Upper lobe of left lung (tissue), 6 donors: ENCODE results near the gene GIMAP4. TPM values are rescaled to one million over a fixed set of nuclear protein-coding genes. Genes with fewer than 3 reads are reported as not detected.

Source experiments
- ATAC-seq, 2 donors: fragments of 200-7000 bp; cut with Tn5 transposase; one replicate each; pipeline ENCODE4 v1.9.1; 2022; ENCODE audit warnings: mild to moderate bottlenecking in 2 of 2, moderate library complexity in 2 of 2; ENCODE audit not compliant: low FRiP score in 2 of 2
- DNase-seq, 2 donors: peaks; one replicate each; pipeline ENCODE4 v3.0.0-alpha.2; 2019 to 2020
- H3K27ac ChIP-seq, 4 donors: fragments of 200-600 bp; sonication (generic); one replicate each; pipeline ENCODE4 v1.5.1; 2016 to 2019
- H3K27me3 ChIP-seq, 4 donors: fragments of 200-600 bp; sonication (generic); one replicate each; pipeline ENCODE4 v1.5.1; 2017 to 2019
- H3K36me3 ChIP-seq, 4 donors: fragments of 200-600 bp; sonication (generic); one replicate each; pipeline ENCODE4 v1.5.1; 2016 to 2019
- H3K4me1 ChIP-seq, 4 donors: fragments of 200-600 bp; sonication (generic); one replicate each; pipeline ENCODE4 v1.5.1; 2018 to 2019
- H3K4me3 ChIP-seq, 4 donors: fragments of 200-600 bp; sonication (generic); one replicate each; pipeline ENCODE4 v1.5.1; 2017 to 2019; ENCODE audit warnings: mild to moderate bottlenecking in 2 of 4, moderate library complexity in 1 of 4
- H3K9me3 ChIP-seq, 4 donors: fragments of 200-600 bp; sonication (generic); one replicate each; pipeline ENCODE4 v1.5.1; 2018 to 2019
- EP300 ChIP-seq, 4 donors: sonication (generic); formaldehyde crosslinking; IDR thresholded peaks; one replicate each; pipeline ENCODE4 v1.5.1; 2017; ENCODE audit warnings: antibody characterized with exemption in 4 of 4, control low read depth in 2 of 4
- POLR2A ChIP-seq, 4 donors: fragments of 450-650 bp; IDR thresholded peaks; one replicate each; pipeline ENCODE4 v1.5.1; 2016 to 2017; ENCODE audit warnings: antibody characterized with exemption in 4 of 4, mild to moderate bottlenecking in 2 of 4
- POLR2AphosphoS5 ChIP-seq, 2 donors: sonication (generic); formaldehyde crosslinking; IDR thresholded peaks; one replicate each; pipeline ENCODE4 v1.5.1; 2017; ENCODE audit warnings: antibody characterized with exemption in 2 of 2
- WGBS, 2 donors: methylation state at CpG; one replicate each; pipeline ENCODE4 v1.1.5; 2017 to 2018; 5-methylcytosine and 5-hydroxymethylcytosine counted together
- total RNA-seq, 6 donors: library from RNA; depleted of rRNA in 4 of 6; stranded (reverse); fragments of >200 nt in 4 of 6; gene quantifications; one replicate each; pipeline versions ENCODE4 v1.1.0 to v1.2.1, GENCODE V29; 2016 to 2021
- TF ChIP-seq, protein P1 (sequence below), 6 experiments: fragments of 450-650 bp in 4 of 6; fragments of 200-600 bp in 2 of 6; sonication (generic) in 2 of 6; IDR thresholded peaks; one replicate each; pipeline ENCODE4 v1.5.1; 2016 to 2019; ENCODE audit warnings: antibody characterized with exemption in 6 of 6
- donor health status: DM: no; HTN: no; CAD: no; lungs with moderate emphysema.
- donor health status: DM: no; HTN: yes; CAD: no; lungs with severe emphysema.

Gene GIMAP4
- total RNA-seq, 6 donors from 2014 or later, result 34.0 to 78.9 (median 43.0) TPM

DNA sequence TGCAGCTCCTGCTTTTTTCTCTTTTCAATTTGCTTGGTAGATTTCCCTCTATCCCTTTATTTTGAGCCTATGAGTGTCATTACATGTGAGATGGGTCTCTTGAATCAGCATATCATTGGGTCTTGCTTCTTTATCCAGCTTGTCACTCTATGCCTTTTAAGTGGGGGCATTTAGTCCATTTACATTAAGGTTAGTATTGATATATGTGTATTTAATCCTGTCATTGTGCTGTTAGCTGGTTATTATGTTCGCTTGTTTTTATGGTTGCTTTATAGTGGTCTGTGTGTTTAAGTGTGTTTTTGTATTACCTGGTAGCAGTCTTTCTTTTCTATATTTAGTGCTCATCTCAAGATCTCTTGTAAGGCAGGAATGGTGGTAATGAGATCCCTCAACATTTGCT is 35.5 kb upstream of the GIMAP4 start:
- H3K27ac ChIP-seq, result no peak overlapping the region
- WGBS, 2 donors, result 100% methylated on average over 1 of the region's 1 CpG
- no peaks in the 10 kb centered on the region for H3K27me3 ChIP-seq
- peaks cover 0 to 3% (median 0%) of the 10 kb centered on the region in 4 donors for H3K9me3 ChIP-seq
- no peak overlapping the region for H3K4me3 ChIP-seq
- no peaks in the 10 kb centered on the region for H3K4me1 ChIP-seq
- no peaks in the 10 kb centered on the region for H3K36me3 ChIP-seq
- no peak for TF ChIP-seq POLR2A (IDR thresholded peaks at IDR 0.05)
- TF ChIP-seq EP300 (IDR thresholded peaks at IDR 0.05), result no peak
- TF ChIP-seq, protein P1, sequence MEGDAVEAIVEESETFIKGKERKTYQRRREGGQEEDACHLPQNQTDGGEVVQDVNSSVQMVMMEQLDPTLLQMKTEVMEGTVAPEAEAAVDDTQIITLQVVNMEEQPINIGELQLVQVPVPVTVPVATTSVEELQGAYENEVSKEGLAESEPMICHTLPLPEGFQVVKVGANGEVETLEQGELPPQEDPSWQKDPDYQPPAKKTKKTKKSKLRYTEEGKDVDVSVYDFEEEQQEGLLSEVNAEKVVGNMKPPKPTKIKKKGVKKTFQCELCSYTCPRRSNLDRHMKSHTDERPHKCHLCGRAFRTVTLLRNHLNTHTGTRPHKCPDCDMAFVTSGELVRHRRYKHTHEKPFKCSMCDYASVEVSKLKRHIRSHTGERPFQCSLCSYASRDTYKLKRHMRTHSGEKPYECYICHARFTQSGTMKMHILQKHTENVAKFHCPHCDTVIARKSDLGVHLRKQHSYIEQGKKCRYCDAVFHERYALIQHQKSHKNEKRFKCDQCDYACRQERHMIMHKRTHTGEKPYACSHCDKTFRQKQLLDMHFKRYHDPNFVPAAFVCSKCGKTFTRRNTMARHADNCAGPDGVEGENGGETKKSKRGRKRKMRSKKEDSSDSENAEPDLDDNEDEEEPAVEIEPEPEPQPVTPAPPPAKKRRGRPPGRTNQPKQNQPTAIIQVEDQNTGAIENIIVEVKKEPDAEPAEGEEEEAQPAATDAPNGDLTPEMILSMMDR (IDR thresholded peaks at IDR 0.05), result no peak
- TF ChIP-seq POLR2AphosphoS5 (IDR thresholded peaks at IDR 0.05), result no peak
- DNase-seq (no peak), ATAC-seq (no peak)

DNA sequence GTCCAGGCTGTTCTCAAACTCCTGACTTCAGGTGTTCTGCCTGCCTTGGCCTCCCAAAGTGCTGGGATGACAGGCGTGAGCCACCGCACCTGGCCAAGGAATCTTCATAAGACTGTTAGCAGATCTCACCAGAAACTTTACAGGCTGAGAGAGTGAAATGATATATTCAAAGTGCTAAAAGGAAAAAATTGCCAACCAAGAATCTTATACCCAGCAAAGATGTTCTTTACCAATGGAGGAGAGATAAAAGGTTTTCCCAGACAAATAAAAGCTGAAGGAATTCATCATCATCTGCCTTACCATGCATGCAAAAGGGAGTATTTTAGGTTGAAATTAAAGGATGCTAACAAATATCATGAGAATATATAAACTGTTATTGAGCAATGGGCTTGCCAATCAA is 28.9 kb upstream of the GIMAP4 start:
- TF ChIP-seq, protein P1 (IDR thresholded peaks at IDR 0.05), result no peak
- TF ChIP-seq POLR2A (IDR thresholded peaks at IDR 0.05), result no peak
- TF ChIP-seq EP300 (IDR thresholded peaks at IDR 0.05), result no peak
- TF ChIP-seq POLR2AphosphoS5 (IDR thresholded peaks at IDR 0.05), result no peak
- WGBS, 2 donors, result 96 to 100% methylated on average over 2 of the region's 2 CpGs
- Histone ChIP-seq H3K27ac (no peak overlapping the region), H3K4me3 (no peak overlapping the region), H3K9me3 (peaks cover 7 to 37% (median 29%) of the 10 kb centered on the region in 4 donors), H3K4me1 (no peaks in the 10 kb centered on the region), H3K36me3 (no peaks in the 10 kb centered on the region), H3K27me3 (no peaks in the 10 kb centered on the region)
- DNase-seq (no peak), ATAC-seq (no peak)

DNA sequence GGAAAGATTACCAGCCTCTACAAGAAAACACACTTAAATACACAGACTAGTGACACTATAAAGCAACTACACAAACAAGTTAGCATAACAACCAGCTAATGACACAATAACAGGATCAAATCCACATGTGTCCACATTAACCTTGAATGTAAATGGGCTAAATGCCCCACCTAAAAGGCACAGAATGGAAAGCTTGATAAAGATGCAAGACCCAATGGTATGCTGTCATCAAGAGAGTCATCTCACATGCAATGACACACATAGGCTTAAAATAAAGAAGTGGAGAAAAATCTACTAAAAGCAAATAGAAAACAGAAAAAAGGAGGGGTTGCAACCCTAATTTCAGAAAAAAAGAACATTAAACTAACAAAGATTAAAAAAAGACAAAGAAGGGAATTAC is 14.0 kb upstream of the GIMAP4 start:
- DNase-seq (no peak), ATAC-seq (no peak)
- TF ChIP-seq, protein P1 (IDR thresholded peaks at IDR 0.05), result no peak
- no peak for TF ChIP-seq EP300 (IDR thresholded peaks at IDR 0.05)
- no peak for TF ChIP-seq POLR2AphosphoS5 (IDR thresholded peaks at IDR 0.05)
- TF ChIP-seq POLR2A (IDR thresholded peaks at IDR 0.05), result no peak
- Histone ChIP-seq H3K4me1 (peaks cover 0 to 11% (median 7%) of the 10 kb centered on the region in 4 donors), H3K36me3 (no peaks in the 10 kb centered on the region), H3K27me3 (no peaks in the 10 kb centered on the region), H3K4me3 (no peak overlapping the region), H3K9me3 (peaks cover 3 to 10% (median 7%) of the 10 kb centered on the region in 4 donors), H3K27ac (no peak overlapping the region)

DNA sequence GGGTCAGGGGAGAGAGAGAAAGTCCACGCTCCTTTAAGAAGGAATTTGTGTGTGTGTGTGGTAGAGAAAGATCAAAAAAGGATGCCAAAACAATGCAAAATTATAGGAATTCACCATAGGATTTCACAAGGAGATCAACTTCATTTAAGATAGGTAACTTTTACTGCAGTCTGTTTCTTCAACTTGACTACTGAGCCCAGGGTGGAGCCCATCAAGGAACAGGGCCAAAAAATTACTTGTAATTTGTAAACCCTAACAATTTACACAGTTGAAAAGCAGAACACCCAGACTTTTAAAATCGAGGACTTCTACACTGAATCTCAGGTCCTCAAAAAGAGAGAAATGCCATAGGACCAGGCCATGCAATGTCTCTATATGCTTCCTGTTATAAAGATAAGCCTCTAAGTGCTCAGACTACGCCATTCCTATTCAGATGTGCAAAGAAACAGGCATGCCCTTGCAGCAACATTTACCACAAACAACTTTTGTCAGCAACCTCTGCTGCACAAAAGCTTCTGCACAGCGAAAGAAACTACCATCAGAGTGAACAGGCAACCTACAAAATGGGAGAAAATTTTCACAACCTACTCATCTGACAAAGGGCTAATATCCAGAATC is 10.6 kb upstream of the GIMAP4 start:
- TF ChIP-seq EP300 (IDR thresholded peaks at IDR 0.05) (peak in 2 of 4 donors; percentile 66 to 81), POLR2AphosphoS5 (IDR thresholded peaks at IDR 0.05) (peak in 1 of 2 donors; percentile 55), POLR2A (IDR thresholded peaks at IDR 0.05) (no peak)
- TF ChIP-seq, protein P1 (IDR thresholded peaks at IDR 0.05), result no peak
- ATAC-seq (peak; percentile 53 to 71), DNase-seq (no peak)
- peaks cover 0 to 15% (median 9%) of the 10 kb centered on the region in 4 donors for H3K9me3 ChIP-seq
- H3K4me3 ChIP-seq, result no peak overlapping the region
- H3K4me1 ChIP-seq, result peaks cover 0 to 11% (median 7%) of the 10 kb centered on the region in 4 donors
- WGBS, 2 donors, result 35 to 46% methylated on average over 4 of the region's 4 CpGs
- H3K27me3 ChIP-seq, result no peaks in the 10 kb centered on the region
- H3K36me3 ChIP-seq, result no peaks in the 10 kb centered on the region
- H3K27ac ChIP-seq, result peak overlapping the region; percentile 19 to 85 (median 65)

DNA sequence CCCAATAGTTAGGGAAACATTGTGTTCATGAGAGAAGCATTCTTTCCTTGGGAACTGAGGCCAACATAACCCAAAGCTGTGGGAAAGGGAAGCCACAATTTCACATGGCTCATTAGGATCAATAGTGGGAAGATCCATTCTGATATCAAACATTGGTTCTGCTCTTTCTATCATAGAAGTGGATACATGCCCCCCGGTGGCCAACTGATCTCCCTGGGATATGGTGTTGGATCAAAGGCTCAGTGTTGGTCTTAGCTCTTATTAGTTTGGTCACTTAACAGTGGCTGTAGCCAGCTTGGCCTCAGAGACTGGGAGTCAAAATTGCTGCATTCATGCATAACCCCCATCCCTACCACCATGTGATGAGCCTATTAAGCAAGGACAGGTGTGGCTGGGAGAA is 6.7 kb upstream of the GIMAP4 start:
- Histone ChIP-seq H3K4me1 (peaks cover 0 to 16% (median 7%) of the 10 kb centered on the region in 4 donors), H3K4me3 (no peak overlapping the region), H3K27ac (no peak overlapping the region), H3K9me3 (peaks cover 0 to 15% (median 9%) of the 10 kb centered on the region in 4 donors), H3K27me3 (no peaks in the 10 kb centered on the region), H3K36me3 (no peaks in the 10 kb centered on the region)
- TF ChIP-seq POLR2A (IDR thresholded peaks at IDR 0.05) (no peak), EP300 (IDR thresholded peaks at IDR 0.05) (no peak), POLR2AphosphoS5 (IDR thresholded peaks at IDR 0.05) (no peak)
- TF ChIP-seq, protein P1 (IDR thresholded peaks at IDR 0.05), result no peak
- no peak for ATAC-seq
- WGBS, 2 donors, result 50 to 69% methylated on average over 1 of the region's 1 CpG
- no peak for DNase-seq
